Stimulated activated CD8-positive, alpha-beta memory T cell treated with anti-CD3 and anti-CD28 coated beads, Interleukin-12 subunit alpha, Interleukin-12 subunit beta, amount 100 ng/mL, for 4 hours (primary cell): ENCODE measurements around the gene IL36G.

ENCODE experiments used
- DNase-seq: peaks from one replicate; pipeline ENCODE4 v3.0.0-alpha.2; 2020; ENCODE audit warnings: low read depth

The IL36G gene

GRCh38 chr2:113018509-113018908 is 40.7 kb downstream of the IL36G start:
- no peak for DNase-seq

GRCh38 chr2:113021312-113021711 is 43.5 kb downstream of the IL36G start:
- DNase-seq, result no peak

- no peak for DNase-seq
Observed at GRCh38 chr2:113024764-113025163, 47.0 kb downstream of the IL36G start.

- no peak for DNase-seq
Observed at GRCh38 chr2:113025737-113026136, 47.9 kb downstream of the IL36G start.

- DNase-seq, result no peak
Observed at GRCh38 chr2:113027691-113028090, 49.9 kb downstream of the IL36G start.

- no peak for DNase-seq
Observed at GRCh38 chr2:113028112-113028511, 50.3 kb downstream of the IL36G start.

GRCh38 chr2:113032737-113033136 is 54.9 kb downstream of the IL36G start:
- DNase-seq, result no peak

GRCh38 chr2:113034016-113034415 is 56.2 kb downstream of the IL36G start:
- DNase-seq, result no peak
